H1 (cell line): ENCODE results near the gene GRID2. TPM values are rescaled to one million over a fixed set of nuclear protein-coding genes. Genes with fewer than 3 reads are reported as not detected.

Experiments used
- CTCF ChIA-PET: fragments of 300-600 bp; sonication (Branson Sonifier 250); formaldehyde crosslinking; loops from one replicate; lab custom pipeline; 2021; ENCODE audit not compliant: partially characterized antibody; lab: Charles Lee
- POLR2A ChIA-PET: fragments of 300-600 bp; sonication (Branson Sonifier 250); formaldehyde crosslinking; loops from one replicate; lab custom pipeline; 2021; ENCODE audit warnings: inconsistent platforms; ENCODE audit not compliant: partially characterized antibody; lab: Charles Lee
- DNase-seq, 2 experiments: peaks; one replicate each; pipeline versions ENCODE4 v3.0.0 to v3.0.0-alpha.2; 2010 to 2022; ENCODE audit warnings: low spot score in 2 of 2, low read depth in 1 of 2, mixed read lengths in 1 of 2
- FAIRE-seq: peaks from 2 replicates; lab custom pipeline; 2011; peaks lifted over from hg19 to GRCh38; lab: Jason Lieb, UNC
- H2AFZ ChIP-seq: 2 replicates; pipeline ENCODE4 v1.8.1; 2012; ENCODE audit warnings: low read length, inconsistent platforms
- H2AK5ac ChIP-seq: 2 replicates; pipeline ENCODE4 v1.6.1; 2013; ENCODE audit warnings: low read depth, low read length
- H2BK120ac ChIP-seq: replicated peaks from 2 replicates; pipeline ENCODE3; 2013; ENCODE audit warnings: low read depth, low read length, inconsistent platforms
- H2BK12ac ChIP-seq: 2 replicates; pipeline ENCODE4 v1.6.1; 2013; ENCODE audit warnings: low read depth, low read length
- H2BK15ac ChIP-seq: 2 replicates; pipeline ENCODE4 v1.6.1; 2013; ENCODE audit warnings: low read length
- H2BK20ac ChIP-seq: 2 replicates; pipeline ENCODE4 v1.6.1; 2013; ENCODE audit warnings: low read length
- H2BK5ac ChIP-seq: 2 replicates; pipeline ENCODE4 v1.6.1; 2013; ENCODE audit warnings: low read depth, low read length
- H3K14ac ChIP-seq: 2 replicates; pipeline ENCODE4 v1.6.1; 2013; ENCODE audit warnings: inconsistent platforms; ENCODE audit not compliant: insufficient read length
- H3K18ac ChIP-seq: 2 replicates; pipeline ENCODE4 v1.6.1; 2013; ENCODE audit warnings: low read length; ENCODE audit errors: extremely low read depth
- H3K23ac ChIP-seq: 2 replicates; pipeline ENCODE4 v1.6.1; 2013; ENCODE audit warnings: inconsistent platforms; ENCODE audit not compliant: insufficient read length
- H3K23me2 ChIP-seq: 2 replicates; pipeline ENCODE4 v1.6.1; 2013; ENCODE audit warnings: low read depth, low read length
- H3K27ac ChIP-seq: 2 replicates; pipeline ENCODE4 v1.6.1; 2011; ENCODE audit warnings: low read depth, low read length, inconsistent platforms
- H3K27me3 ChIP-seq, 4 experiments: replicated peaks in 1 of 4; 1 replicate in 1 of 4; 2 replicates in 3 of 4; pipeline versions ENCODE4 v1.6.1 to v1.8.1; 2011 to 2013; ENCODE audit warnings: low read length in 3 of 4, mild to moderate bottlenecking in 3 of 4, inconsistent platforms in 2 of 4, mixed read lengths in 2 of 4, moderate library complexity in 1 of 4; ENCODE audit not compliant: control insufficient read depth in 3 of 4, insufficient read depth in 3 of 4; ENCODE audit errors: extremely low read depth in 1 of 4
- H3K36me3 ChIP-seq, 4 experiments: 2 replicates each; pipeline versions ENCODE4 v1.6.1 to v1.8.1; 2011 to 2013; ENCODE audit warnings: mild to moderate bottlenecking in 4 of 4, low read length in 3 of 4, moderate library complexity in 2 of 4, control low read depth in 1 of 4, inconsistent platforms in 1 of 4; ENCODE audit not compliant: insufficient read depth in 4 of 4, control insufficient read depth in 2 of 4
- H3K4ac ChIP-seq: replicated peaks from 2 replicates; pipeline ENCODE3; 2013; ENCODE audit warnings: low read length, low read depth, mixed read lengths, inconsistent platforms; ENCODE audit not compliant: insufficient read length
- H3K4me1 ChIP-seq, 4 experiments: replicated peaks in 1 of 4; 1 replicate in 1 of 4; 2 replicates in 3 of 4; pipeline versions ENCODE4 v1.6.1 to v1.8.1; 2011 to 2013; ENCODE audit warnings: low read length in 3 of 4, inconsistent platforms in 2 of 4, mixed read lengths in 1 of 4; ENCODE audit not compliant: insufficient read depth in 4 of 4, control insufficient read depth in 3 of 4
- H3K4me2 ChIP-seq, 2 experiments: 2 replicates each; pipeline versions ENCODE4 v1.6.1 to v1.8.1; 2011 to 2013; ENCODE audit warnings: low read depth in 2 of 2, low read length in 2 of 2, control low read depth in 1 of 2, inconsistent platforms in 1 of 2, mild to moderate bottlenecking in 1 of 2; ENCODE audit not compliant: insufficient read depth in 1 of 2
- H3K4me3 ChIP-seq, 4 experiments: fragments of 200-600, 300-600 bp in 1 of 4; sonication (generic), shearing (Covaris generic), sonication (Bioruptor Twin) in 1 of 4; 2 replicates each; pipeline versions ENCODE4 v1.5.1 to v1.8.1; 2011 to 2016; ENCODE audit warnings: low read length in 4 of 4, low read depth in 3 of 4, control low read depth in 2 of 4, inconsistent platforms in 2 of 4, mild to moderate bottlenecking in 2 of 4, mixed read lengths in 1 of 4, moderate library complexity in 1 of 4; ENCODE audit not compliant: insufficient read depth in 2 of 4; ENCODE audit errors: extremely low read depth in 1 of 4
- H3K56ac ChIP-seq: replicated peaks from 2 replicates; pipeline ENCODE3; 2013; ENCODE audit warnings: low read depth, mild to moderate bottlenecking, mixed read lengths, low read length, inconsistent platforms; ENCODE audit not compliant: insufficient read length
- H3K79me1 ChIP-seq: 2 replicates; pipeline ENCODE4 v1.6.1; 2013; ENCODE audit warnings: low read depth, low read length, control low read depth
- H3K79me2 ChIP-seq, 2 experiments: 2 replicates each; pipeline versions ENCODE4 v1.6.1 to v1.8.1; 2012 to 2013; ENCODE audit warnings: low read length in 2 of 2, mild to moderate bottlenecking in 2 of 2, inconsistent platforms in 1 of 2; ENCODE audit not compliant: insufficient read depth in 2 of 2, control insufficient read depth in 1 of 2
- H3K9ac ChIP-seq, 4 experiments: replicated peaks in 1 of 4; 1 replicate in 1 of 4; 2 replicates in 3 of 4; pipeline versions ENCODE4 v1.6.1 to v1.8.1; 2011 to 2013; ENCODE audit warnings: low read depth in 3 of 4, low read length in 3 of 4, control low read depth in 2 of 4, mild to moderate bottlenecking in 2 of 4, moderate library complexity in 2 of 4, inconsistent platforms in 1 of 4; ENCODE audit errors: extremely low read depth in 1 of 4
- H3K9me3 ChIP-seq, 2 experiments: 2 replicates each; pipeline versions ENCODE4 v1.6.1 to v1.8.1; 2012 to 2013; ENCODE audit warnings: mild to moderate bottlenecking in 2 of 2, moderate library complexity in 2 of 2, control low read depth in 1 of 2, inconsistent platforms in 1 of 2, low read depth in 1 of 2, low read length in 1 of 2, mixed read lengths in 1 of 2; ENCODE audit not compliant: insufficient read depth in 2 of 2
- H4K20me1 ChIP-seq, 2 experiments: replicated peaks in 1 of 2; 2 replicates each; pipeline versions ENCODE3 to v1.8.1; 2011 to 2013; ENCODE audit warnings: inconsistent platforms in 2 of 2, low read length in 2 of 2, mild to moderate bottlenecking in 1 of 2; ENCODE audit not compliant: insufficient read depth in 2 of 2, control insufficient read depth in 1 of 2
- H4K5ac ChIP-seq: 2 replicates; pipeline ENCODE4 v1.6.1; 2013; ENCODE audit warnings: low read length, low read depth, mixed read lengths, inconsistent platforms; ENCODE audit not compliant: insufficient read length
- H4K8ac ChIP-seq: 2 replicates; pipeline ENCODE4 v1.8.0; 2013; ENCODE audit warnings: mild to moderate bottlenecking, moderate library complexity, low read length, inconsistent platforms; ENCODE audit not compliant: insufficient read depth; ENCODE audit errors: extremely low read depth
- H4K91ac ChIP-seq: replicated peaks from 2 replicates; pipeline ENCODE3; 2013; ENCODE audit warnings: low read length, mixed read lengths, inconsistent platforms; ENCODE audit not compliant: insufficient read length
- CBX8 ChIP-seq: fragments of 300-800, 300-1000 bp; sonication (generic); IDR thresholded peaks from 2 replicates; pipeline ENCODE4 v1.7.1; 2016; ENCODE audit warnings: low read depth, low read length, borderline replicate concordance
- CTBP2 ChIP-seq: IDR thresholded peaks from 2 replicates; pipeline ENCODE4 v1.7.0; 2011; ENCODE audit warnings: borderline replicate concordance, mild to moderate bottlenecking, moderate library complexity, mixed read lengths, low read length; ENCODE audit not compliant: insufficient read depth, insufficient read length
- FOSL1 ChIP-seq: IDR thresholded peaks from 2 replicates; pipeline ENCODE4 v1.6.1; 2011; ENCODE audit warnings: mild to moderate bottlenecking, low read depth, low read length, moderate library complexity; ENCODE audit not compliant: insufficient read depth
- NRF1 ChIP-seq: IDR thresholded peaks from 2 replicates; pipeline ENCODE4 v1.6.1; 2011; ENCODE audit warnings: mild to moderate bottlenecking, low read depth, low read length, improper control_type of control experiment
- PHF8 ChIP-seq: fragments of 200-600 bp; sonication (generic); conservative IDR thresholded peaks from 2 replicates; pipeline ENCODE4 v1.7.1; 2012; ENCODE audit warnings: low read depth, mild to moderate bottlenecking, inconsistent platforms, low read length, moderate library complexity
- RNF2 ChIP-seq: fragments of 200-900, 300-1000 bp; sonication (generic); IDR thresholded peaks from 2 replicates; pipeline ENCODE4 v1.7.1; 2016; ENCODE audit warnings: borderline replicate concordance, low read depth, mild to moderate bottlenecking, antibody characterized with exemption, low read length; ENCODE audit not compliant: poor library complexity, severe bottlenecking; ENCODE audit errors: missing control alignments
- SIN3A ChIP-seq, 2 experiments: IDR thresholded peaks in 1 of 2; conservative IDR thresholded peaks in 1 of 2; 2 replicates each; pipeline ENCODE4 v1.6.1; 2011 to 2012; ENCODE audit warnings: low read length in 2 of 2, improper control_type of control experiment in 1 of 2, low read depth in 1 of 2, mild to moderate bottlenecking in 1 of 2
- SP1 ChIP-seq: IDR thresholded peaks from 2 replicates; pipeline ENCODE4 v1.6.1; 2011; ENCODE audit warnings: low read depth, low read length
- SP4 ChIP-seq: IDR thresholded peaks from 2 replicates; pipeline ENCODE4 v1.6.1; 2012; ENCODE audit warnings: low read length, inconsistent platforms
- SRF ChIP-seq: IDR thresholded peaks from 2 replicates; pipeline ENCODE4 v1.6.1; 2011; ENCODE audit warnings: mild to moderate bottlenecking, low read depth, low read length, moderate library complexity
- YY1 ChIP-seq: IDR thresholded peaks from 2 replicates; pipeline ENCODE4 v1.6.1; 2011; ENCODE audit warnings: low read depth, mild to moderate bottlenecking, low read length
- WGBS, 2 experiments: shearing (Covaris generic) in 1 of 2; methylation state at CpG; one replicate each; pipeline versions ENCODE4 v1.1.6 to v1.1.7; 2013 to 2015; ENCODE audit warnings: low lambda C conversion rate in 2 of 2, mixed read lengths in 2 of 2, inconsistent platforms in 1 of 2, low coverage in 1 of 2, missing lambda C conversion rate in 1 of 2; ENCODE audit not compliant: insufficient replicate concordance in 2 of 2, insufficient coverage in 1 of 2, insufficient read length in 1 of 2; ENCODE audit errors: extremely low coverage in 1 of 2, missing lambda C conversion rate in 1 of 2; 5-methylcytosine and 5-hydroxymethylcytosine counted together
- polyA plus RNA-seq, 7 experiments: library from polyadenylated mRNA; depleted of rRNA in 3 of 7; stranded (reverse) in 5 of 7; unstranded in 2 of 7; fragments of >200 nt in 5 of 7; fragments of 200-250 nt in 2 of 7; gene quantifications; 1 replicate in 5 of 7; 2 replicates in 1 of 7; 4 replicates in 1 of 7; pipeline versions ENCODE4 v1.2.1 to v1.2.3, GENCODE V29; 2011 to 2013; ENCODE audit warnings: missing spikeins in 2 of 7, mixed read lengths in 2 of 7
- total RNA-seq: library from RNA; stranded (reverse); fragmentation: NEBNext Ultra II Directional; extraction: Animal tissue kit (Norgen Biotek cat#: 25700); gene quantifications from 2 replicates; pipeline ENCODE4 v1.2.1, GENCODE V29; 2021
- TF ChIP-seq, protein P1 (sequence below): IDR thresholded peaks from 2 replicates; pipeline ENCODE4 v1.6.1; 2012; ENCODE audit warnings: inconsistent platforms
- TF ChIP-seq, protein P2 (sequence below): IDR thresholded peaks from 2 replicates; pipeline ENCODE4 v1.6.1; 2011; ENCODE audit warnings: low read depth, mild to moderate bottlenecking, low read length; ENCODE audit not compliant: insufficient read depth

GRID2 gene
- total and polyA plus RNA-seq, 2 of the 8 experiments (the other 6 are each of a cell fraction or from before 2014, with no cell fraction given), result 31.1 to 81.9 TPM

DNA sequence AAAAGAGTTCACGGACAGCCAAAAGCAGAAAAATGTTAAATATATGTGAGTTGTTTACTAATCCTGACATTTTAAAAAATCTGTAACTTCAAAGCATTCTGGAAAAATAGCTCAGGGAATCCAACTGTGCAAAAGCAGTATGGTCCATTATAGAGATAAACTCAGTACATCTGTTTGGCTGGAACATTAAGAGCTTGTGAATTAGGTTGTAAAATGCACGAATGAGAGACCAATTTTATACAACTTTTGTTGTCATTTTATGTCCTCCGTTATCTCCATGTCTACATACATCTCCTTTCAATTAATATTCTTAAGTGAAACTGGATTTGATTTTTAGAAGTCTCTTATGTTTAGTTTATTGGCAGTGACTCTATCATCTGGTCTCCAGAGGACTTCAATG lies 1157.8 kb downstream of the GRID2 start:
- H3K18ac ChIP-seq, result no peak overlapping the region
- no peaks in the 10 kb centered on the region for H3K23me2 ChIP-seq
- CTCF ChIA-PET, result no interaction called here
- TF ChIP-seq RNF2, result no peak
- no peak for TF ChIP-seq SRF
- TF ChIP-seq PHF8, result no peak
- no peak for TF ChIP-seq SP1
- no peak for TF ChIP-seq SP4
- TF ChIP-seq YY1, result no peak
- TF ChIP-seq FOSL1, result no peak
- no peak for TF ChIP-seq CBX8
- TF ChIP-seq, protein P1, sequence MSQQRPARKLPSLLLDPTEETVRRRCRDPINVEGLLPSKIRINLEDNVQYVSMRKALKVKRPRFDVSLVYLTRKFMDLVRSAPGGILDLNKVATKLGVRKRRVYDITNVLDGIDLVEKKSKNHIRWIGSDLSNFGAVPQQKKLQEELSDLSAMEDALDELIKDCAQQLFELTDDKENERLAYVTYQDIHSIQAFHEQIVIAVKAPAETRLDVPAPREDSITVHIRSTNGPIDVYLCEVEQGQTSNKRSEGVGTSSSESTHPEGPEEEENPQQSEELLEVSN, result no peak
- TF ChIP-seq, protein P2, sequence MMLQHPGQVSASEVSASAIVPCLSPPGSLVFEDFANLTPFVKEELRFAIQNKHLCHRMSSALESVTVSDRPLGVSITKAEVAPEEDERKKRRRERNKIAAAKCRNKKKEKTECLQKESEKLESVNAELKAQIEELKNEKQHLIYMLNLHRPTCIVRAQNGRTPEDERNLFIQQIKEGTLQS, result no peak
- TF ChIP-seq NRF1, result no peak
- TF ChIP-seq CTBP2, result no peak
- no peak for TF ChIP-seq SIN3A (conservative IDR thresholded peaks at IDR 0.05 in 1 of 2, IDR thresholded peaks at IDR 0.05 in 1 of 2; ENCODE audit: low read depth in 1 of 2, low read length in 2 of 2)

More for the DNA sequence above, 1157.8 kb downstream of the GRID2 start:
- no peak overlapping the region for H3K23ac ChIP-seq
- H4K5ac ChIP-seq, result no peak overlapping the region
- H2AFZ ChIP-seq, result no peak overlapping the region
- H2BK15ac ChIP-seq, result no peak overlapping the region
- H3K27me3 ChIP-seq, result no peaks in the 10 kb centered on the region
- no peak overlapping the region for H3K27ac ChIP-seq
- H4K91ac ChIP-seq, result no peak overlapping the region
- no peak overlapping the region for H3K4me2 ChIP-seq
- H2BK5ac ChIP-seq, result no peak overlapping the region
- H3K9me3 ChIP-seq, result no peaks in the 10 kb centered on the region
- H2BK120ac ChIP-seq, result no peak overlapping the region
- H3K14ac ChIP-seq, result no peak overlapping the region
- H4K8ac ChIP-seq, result no peak overlapping the region
- no peak for DNase-seq
- no peaks in the 10 kb centered on the region; a peak in 1 of 8 replicates for H3K36me3 ChIP-seq
- no peak overlapping the region for H3K4me3 ChIP-seq
- no peaks in the 10 kb centered on the region for H3K4me1 ChIP-seq
- H3K79me2 ChIP-seq, result no peaks in the 10 kb centered on the region
- POLR2A ChIA-PET, result interaction anchor here (1.0 kb wide), 1 partner anchor 10 kb away, joined by 3 read pairs; no protein-coding TSS in a partner anchor
- no peak overlapping the region for H2BK20ac ChIP-seq
- no peak for FAIRE-seq
- H2BK12ac ChIP-seq, result no peak overlapping the region
- H2AK5ac ChIP-seq, result no peak overlapping the region
- no peak overlapping the region for H3K9ac ChIP-seq
- H3K4ac ChIP-seq, result no peak overlapping the region
- WGBS, 2 experiments, result 92% methylated on average over 3 of the region's 3 CpGs; no CpG with 5 or more reads in 1 of the 2 experiments
- H4K20me1 ChIP-seq, result no peaks in the 10 kb centered on the region
- H3K56ac ChIP-seq, result no peak overlapping the region
- no peaks in the 10 kb centered on the region for H3K79me1 ChIP-seq
